GM21528 (cell line): ENCODE data around the gene APC.
"Not testable (repeated sequence)": the region's sequence is repeated elsewhere in the genome, so short reads cannot be mapped to it uniquely, and the experiment has no call there.

ENCODE experiments used
- ATAC-seq: cut with Tn5 transposase; IDR thresholded peaks from one replicate; pipeline ENCODE4 v1.9.1; 2021; ENCODE audit warnings: mild to moderate bottlenecking, moderate library complexity; ENCODE audit not compliant: unreplicated experiment, low FRiP score

Gene APC

GRCh38 chr5:112886975-112887374 is 149.3 kb downstream of the APC start:
- no peak for ATAC-seq

GRCh38 chr5:112892066-112892465 is 154.4 kb downstream of the APC start:
- not testable (repeated sequence) for ATAC-seq

GRCh38 chr5:112892776-112893175 is 155.1 kb downstream of the APC start:
- no peak for ATAC-seq

DNA sequence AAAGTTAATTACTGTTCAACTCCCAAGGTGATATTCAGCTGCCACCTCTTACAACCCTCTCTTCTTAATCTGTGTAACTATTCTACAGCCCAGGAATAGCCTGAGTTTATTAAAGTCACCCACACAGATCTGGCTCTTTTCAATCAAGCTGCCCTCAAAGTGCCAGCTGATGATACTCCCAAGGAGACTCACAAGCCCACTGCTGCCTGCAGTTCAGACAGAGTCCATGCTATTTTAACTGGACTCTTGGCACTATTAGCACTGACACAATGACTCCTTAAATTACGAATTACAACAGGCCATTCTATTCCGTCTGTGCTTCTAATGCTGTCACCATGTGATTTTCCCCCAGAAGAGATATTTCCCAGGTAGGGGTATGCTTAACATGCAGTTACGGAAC is 158.0 kb downstream of the APC start:
- ATAC-seq = no peak
